Activated CD8-positive, alpha-beta memory T cell treated with anti-CD3 and anti-CD28 coated beads for 4 hours (primary cell): ENCODE measurements around the gene ANTXRL.
"Not testable (repeated sequence)": the region's sequence is repeated elsewhere in the genome, so short reads cannot be mapped to it uniquely, and the experiment has no call there.

Source experiments
- DNase-seq, 2 donors: peaks; one replicate each; pipeline ENCODE4 v3.0.0-alpha.2; 2020; ENCODE audit warnings: low read depth in 2 of 2

The ANTXRL gene

GRCh38 chr10:46294641-46295220 lies 7.9 kb downstream of the ANTXRL start:
- DNase-seq = no peak

GRCh38 chr10:46295350-46296010 lies 8.7 kb downstream of the ANTXRL start:
- not testable (repeated sequence) for DNase-seq

GRCh38 chr10:46296086-46296485 lies 9.3 kb downstream of the ANTXRL start:
- DNase-seq = not testable (repeated sequence)

- DNase-seq = no peak
These were observed 9.9 kb downstream of the ANTXRL start for GRCh38 chr10:46296641-46297141.

- no peak for DNase-seq
These were observed 10.8 kb downstream of the ANTXRL start for GRCh38 chr10:46297406-46298204.

- no peak for DNase-seq
These were observed 11.9 kb downstream of the ANTXRL start for GRCh38 chr10:46298477-46299285.

GRCh38 chr10:46299286-46299535 lies 12.4 kb downstream of the ANTXRL start:
- no peak for DNase-seq

GRCh38 chr10:46299536-46300369 lies 13.0 kb downstream of the ANTXRL start:
- DNase-seq = no peak

- DNase-seq = not testable (repeated sequence)
These were observed 13.5 kb downstream of the ANTXRL start for GRCh38 chr10:46300370-46300711.

- no peak for DNase-seq
These were observed 14.4 kb downstream of the ANTXRL start for GRCh38 chr10:46301056-46301645.

- DNase-seq = no peak
These were observed 15.1 kb downstream of the ANTXRL start for GRCh38 chr10:46301721-46302479.

- DNase-seq = not testable (repeated sequence)
These were observed 16.1 kb downstream of the ANTXRL start for GRCh38 chr10:46302765-46303352.

- DNase-seq = no peak
These were observed 17.3 kb downstream of the ANTXRL start for GRCh38 chr10:46304062-46304461.

GRCh38 chr10:46304671-46305070 lies 17.9 kb downstream of the ANTXRL start:
- DNase-seq = not testable (repeated sequence)

- no peak for DNase-seq
These were observed 18.5 kb downstream of the ANTXRL start for GRCh38 chr10:46305079-46305818.

- DNase-seq = no peak
These were observed 19.2 kb downstream of the ANTXRL start for GRCh38 chr10:46305986-46306385.

GRCh38 chr10:46306516-46307184 lies 19.9 kb downstream of the ANTXRL start:
- no peak for DNase-seq
